Coronary artery (tissue), 2 donors: ENCODE data around the gene SYT1.

ENCODE experiments used
- DNase-seq: peaks from one replicate; pipeline ENCODE4 v3.0.0-alpha.2; 2017; ENCODE audit warnings: low spot score
- H3K27ac ChIP-seq, 2 donors: fragments of 200-600 bp; sonication (generic); one replicate each; pipeline ENCODE4 v1.5.1; 2016 to 2019
- H3K4me3 ChIP-seq: fragments of 200-600 bp; sonication (generic); 2 replicates; pipeline ENCODE4 v1.5.1; 2016; ENCODE audit warnings: mild to moderate bottlenecking, moderate library complexity
- CTCF ChIP-seq: fragments of 200-600 bp; sonication (generic); IDR thresholded peaks from one replicate; pipeline ENCODE4 v1.5.1; 2019; ENCODE audit warnings: antibody characterized with exemption

Gene SYT1

GRCh38 chr12:79086541-79087296 is 222.1 kb downstream of the SYT1 start:
- Histone ChIP-seq H3K4me3 (no peak overlapping the region), H3K27ac (no peak overlapping the region)
- no peak for DNase-seq
- no peak for TF ChIP-seq CTCF

GRCh38 chr12:79098530-79098929 is 234.0 kb downstream of the SYT1 start:
- DNase-seq, result no peak
- H3K4me3 ChIP-seq, result no peak overlapping the region
- TF ChIP-seq CTCF, result no peak
- H3K27ac ChIP-seq, result no peak overlapping the region

- no peak for DNase-seq
- H3K27ac ChIP-seq, result no peak overlapping the region
- TF ChIP-seq CTCF, result no peak
- no peak overlapping the region for H3K4me3 ChIP-seq
Observed at GRCh38 chr12:79108962-79109361, 244.4 kb downstream of the SYT1 start.

GRCh38 chr12:79114896-79115295 is 250.3 kb downstream of the SYT1 start:
- TF ChIP-seq CTCF, result no peak
- Histone ChIP-seq H3K27ac (no peak overlapping the region), H3K4me3 (no peak overlapping the region)
- DNase-seq, result no peak

GRCh38 chr12:79115743-79116142 is 251.2 kb downstream of the SYT1 start:
- TF ChIP-seq CTCF, result no peak
- H3K4me3 ChIP-seq, result no peak overlapping the region
- no peak overlapping the region for H3K27ac ChIP-seq
- DNase-seq, result no peak

GRCh38 chr12:79119796-79120195 is 255.2 kb downstream of the SYT1 start:
- Histone ChIP-seq H3K4me3 (no peak overlapping the region), H3K27ac (no peak overlapping the region)
- DNase-seq, result no peak
- no peak for TF ChIP-seq CTCF

GRCh38 chr12:79121486-79121885 is 256.9 kb downstream of the SYT1 start:
- TF ChIP-seq CTCF, result no peak
- no peak for DNase-seq
- Histone ChIP-seq H3K27ac (no peak overlapping the region), H3K4me3 (no peak overlapping the region)
